OCI-M1 (cell line): ENCODE results near the gene TRERF1.
A peak's percentile ranks its signal among the peaks of the same experiment; 100 is the strongest.

ENCODE experiments used
- DNase-seq: peaks from one replicate; lab custom pipeline; 2025; lab: John Stamatoyannopoulos, UW

The TRERF1 gene

GRCh38 chr6:42271834-42272805 is 179.6 kb downstream of the TRERF1 start:
- DNase-seq = no peak

GRCh38 chr6:42269974-42270510 is 181.7 kb downstream of the TRERF1 start:
- no peak for DNase-seq

GRCh38 chr6:42269553-42269952 is 182.2 kb downstream of the TRERF1 start:
- no peak for DNase-seq

GRCh38 chr6:42268835-42269204 is 182.9 kb downstream of the TRERF1 start:
- no peak for DNase-seq

- DNase-seq = no peak
These were observed 183.5 kb downstream of the TRERF1 start for GRCh38 chr6:42268016-42268834.

- no peak for DNase-seq
These were observed 185.2 kb downstream of the TRERF1 start for GRCh38 chr6:42266538-42266937.

- no peak for DNase-seq
These were observed 186.8 kb downstream of the TRERF1 start for GRCh38 chr6:42264852-42265390.

- DNase-seq = no peak
These were observed 187.4 kb downstream of the TRERF1 start for GRCh38 chr6:42264162-42264851.

GRCh38 chr6:42263165-42263728 is 188.5 kb downstream of the TRERF1 start:
- DNase-seq = no peak

GRCh38 chr6:42260972-42261371 is 190.8 kb downstream of the TRERF1 start:
- peak; percentile 37 for DNase-seq

- DNase-seq = peak; percentile 37
These were observed 191.3 kb downstream of the TRERF1 start for GRCh38 chr6:42260396-42260888.

GRCh38 chr6:42259841-42260395 is 191.8 kb downstream of the TRERF1 start:
- DNase-seq = no peak

GRCh38 chr6:42259286-42259685 is 192.4 kb downstream of the TRERF1 start:
- no peak for DNase-seq

GRCh38 chr6:42257614-42258013 is 194.1 kb downstream of the TRERF1 start:
- no peak for DNase-seq

- DNase-seq = no peak
These were observed 194.7 kb downstream of the TRERF1 start for GRCh38 chr6:42257063-42257462.

GRCh38 chr6:42255050-42255449 is 196.7 kb downstream of the TRERF1 start:
- DNase-seq = no peak

- no peak for DNase-seq
These were observed 197.2 kb downstream of the TRERF1 start for GRCh38 chr6:42254505-42254904.

- DNase-seq = peak; percentile 77
These were observed 199.7 kb downstream of the TRERF1 start for GRCh38 chr6:42251911-42252637.

- no peak for DNase-seq
These were observed 200.2 kb downstream of the TRERF1 start for GRCh38 chr6:42251500-42251899.

- DNase-seq = no peak
These were observed 201.3 kb downstream of the TRERF1 start for GRCh38 chr6:42250274-42250931.
